ENCODE measurements around the gene ASIC5. TPM values are rescaled to one million over a fixed set of nuclear protein-coding genes. Genes with fewer than 3 reads are reported as not detected.

Gene ASIC5, protein sequence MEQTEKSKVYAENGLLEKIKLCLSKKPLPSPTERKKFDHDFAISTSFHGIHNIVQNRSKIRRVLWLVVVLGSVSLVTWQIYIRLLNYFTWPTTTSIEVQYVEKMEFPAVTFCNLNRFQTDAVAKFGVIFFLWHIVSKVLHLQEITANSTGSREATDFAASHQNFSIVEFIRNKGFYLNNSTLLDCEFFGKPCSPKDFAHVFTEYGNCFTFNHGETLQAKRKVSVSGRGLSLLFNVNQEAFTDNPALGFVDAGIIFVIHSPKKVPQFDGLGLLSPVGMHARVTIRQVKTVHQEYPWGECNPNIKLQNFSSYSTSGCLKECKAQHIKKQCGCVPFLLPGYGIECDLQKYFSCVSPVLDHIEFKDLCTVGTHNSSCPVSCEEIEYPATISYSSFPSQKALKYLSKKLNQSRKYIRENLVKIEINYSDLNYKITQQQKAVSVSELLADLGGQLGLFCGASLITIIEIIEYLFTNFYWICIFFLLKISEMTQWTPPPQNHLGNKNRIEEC
- not detected in 2 replicates for total RNA-seq

DNA sequence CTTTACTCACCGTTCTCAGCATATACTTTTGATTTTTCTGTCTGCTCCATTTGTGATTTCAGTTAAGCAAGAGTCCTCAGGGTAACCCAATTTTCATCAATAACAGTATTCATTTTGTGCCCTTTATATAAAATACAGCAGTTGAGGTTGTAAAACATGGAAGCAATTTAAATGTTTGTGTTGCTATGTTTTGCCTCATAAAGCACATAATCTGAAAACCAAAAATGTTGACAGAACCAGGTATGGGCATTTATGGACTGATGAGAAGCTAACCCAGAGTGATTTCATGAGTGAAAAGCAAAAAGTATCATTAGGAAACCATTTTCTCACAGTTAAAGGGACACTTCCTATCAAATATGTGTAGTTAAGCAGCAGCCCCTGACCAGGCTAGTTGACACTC lies at the start of gene ASIC5:
Gene ASIC5, minus strand, starts transcription at position 101 of the 400 bp plus-strand sequence. Its CDS starts 51 bp downstream, at position 50.

DNA sequence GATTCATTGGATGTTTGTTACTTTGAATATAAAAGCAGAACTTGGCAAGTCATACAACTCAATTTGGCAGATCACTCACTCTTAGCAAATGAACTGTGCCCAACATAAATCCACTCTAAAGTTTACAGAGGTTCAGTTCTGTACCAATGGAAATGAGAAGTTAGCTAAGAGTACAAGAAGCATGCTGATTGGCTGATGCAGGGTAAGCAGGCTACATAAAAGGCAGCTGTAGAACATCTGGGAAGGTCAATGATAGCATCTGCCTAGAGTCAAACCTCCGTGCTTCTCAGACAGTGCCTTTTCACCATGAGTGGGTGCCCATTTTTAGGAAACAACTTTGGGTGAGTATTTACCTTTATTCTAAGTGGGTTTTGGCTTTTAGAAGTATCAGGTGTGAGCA lies 37.4 kb upstream of the ASIC5 start, which contains the start of gene TDO2:
Gene TDO2, plus strand, starts transcription at position 244 of the 400 bp plus-strand sequence. Its CDS starts 63 bp downstream, at position 307.

Other genes with a start within 250 kb of the ASIC5 start
- gene GUCY1A1, start 199.4 kb downstream of the ASIC5 start, total RNA-seq: 0.78 and 2.1 TPM in 2 replicates
- gene GUCY1B1, start 107.3 kb downstream of the ASIC5 start, total RNA-seq: 4.9 and 11.9 TPM in 2 replicates
- gene TDO2, start 37.4 kb upstream of the ASIC5 start, total RNA-seq: 5.4 and 13.7 TPM in 2 replicates
- gene CTSO, start 87.6 kb upstream of the ASIC5 start, total RNA-seq: 15.6 and 20.8 TPM in 2 replicates